LoVo (cell line): ENCODE results near the gene KIAA0825.
"Not testable (repeated sequence)": the region's sequence is repeated elsewhere in the genome, so short reads cannot be mapped to it uniquely, and the experiment has no call there.

Source experiments
- DNase-seq: peaks from one replicate; pipeline ENCODE4 v3.0.0-alpha.2; 2016; ENCODE audit warnings: low spot score

Gene KIAA0825

GRCh38 chr5:94573349-94573748 lies 45.1 kb downstream of the KIAA0825 start:
- DNase-seq: not testable (repeated sequence)

- no peak for DNase-seq
These were observed 47.0 kb downstream of the KIAA0825 start for GRCh38 chr5:94571415-94571814.

GRCh38 chr5:94564812-94565211 lies 53.6 kb downstream of the KIAA0825 start:
- DNase-seq: no peak

GRCh38 chr5:94562327-94562971 lies 56.0 kb downstream of the KIAA0825 start:
- DNase-seq: no peak

- no peak for DNase-seq
These were observed 60.4 kb downstream of the KIAA0825 start for GRCh38 chr5:94558028-94558427.

- no peak for DNase-seq
These were observed 66.5 kb downstream of the KIAA0825 start for GRCh38 chr5:94551858-94552257.

GRCh38 chr5:94545870-94546625 lies 72.4 kb downstream of the KIAA0825 start:
- DNase-seq: no peak

- DNase-seq: no peak
These were observed 73.4 kb downstream of the KIAA0825 start for GRCh38 chr5:94544875-94545547.

GRCh38 chr5:94544031-94544650 lies 74.3 kb downstream of the KIAA0825 start:
- no peak for DNase-seq

- DNase-seq: no peak
These were observed 77.4 kb downstream of the KIAA0825 start for GRCh38 chr5:94540856-94541494.

GRCh38 chr5:94538260-94538659 lies 80.1 kb downstream of the KIAA0825 start:
- no peak for DNase-seq

- DNase-seq: no peak
These were observed 91.7 kb downstream of the KIAA0825 start for GRCh38 chr5:94526706-94527105.

GRCh38 chr5:94524841-94525697 lies 93.3 kb downstream of the KIAA0825 start:
- DNase-seq: peak; percentile 60

GRCh38 chr5:94523018-94523417 lies 95.4 kb downstream of the KIAA0825 start:
- DNase-seq: no peak

- no peak for DNase-seq
These were observed 96.3 kb downstream of the KIAA0825 start for GRCh38 chr5:94522117-94522516.

GRCh38 chr5:94517490-94518488 lies 100.6 kb downstream of the KIAA0825 start:
- DNase-seq: no peak

- DNase-seq: no peak
These were observed 102.3 kb downstream of the KIAA0825 start for GRCh38 chr5:94516148-94516547.

GRCh38 chr5:94508461-94509148 lies 109.8 kb downstream of the KIAA0825 start:
- DNase-seq: no peak

GRCh38 chr5:94505327-94506068 lies 112.9 kb downstream of the KIAA0825 start:
- DNase-seq: no peak
